Activated T-helper 17 cell treated with anti-CD3 and anti-CD28 coated beads, Interleukin-2, amount 50 U/mL, for 72 hours (primary cell): ENCODE measurements around the gene TIMM17B. TPM values are rescaled to one million over a fixed set of nuclear protein-coding genes. Genes with fewer than 3 reads are reported as not detected.

Experiments
- ATAC-seq: fragments of 150-1000 bp; cut with Tn5 transposase; replicated peaks from 2 replicates; pipeline ENCODE4 v1.10.0; 2021; ENCODE audit warnings: mild to moderate bottlenecking, moderate library complexity
- H3K27ac Mint-ChIP-seq: one replicate; pipeline ENCODE4 v1.8.0; 2022; ENCODE audit warnings: mixed read lengths
- H3K27me3 Mint-ChIP-seq: one replicate; pipeline ENCODE4 v1.8.0; 2022; ENCODE audit warnings: mixed read lengths
- H3K36me3 Mint-ChIP-seq: one replicate; pipeline ENCODE4 v1.8.0; 2022; ENCODE audit warnings: low read depth, mild to moderate bottlenecking, mixed read lengths
- H3K4me1 Mint-ChIP-seq: one replicate; pipeline ENCODE4 v1.8.0; 2022; ENCODE audit warnings: mixed read lengths
- H3K4me3 Mint-ChIP-seq: one replicate; pipeline ENCODE4 v1.8.0; 2022; ENCODE audit warnings: mild to moderate bottlenecking, mixed read lengths
- H3K9me3 Mint-ChIP-seq: one replicate; pipeline ENCODE4 v1.8.0; 2022; ENCODE audit warnings: mixed read lengths
- total RNA-seq, 2 donors: library from RNA; stranded (reverse); gene quantifications; one replicate each; pipeline ENCODE4 v1.2.3, GENCODE V29; 2022

TIMM17B gene
- 10 to 100 TPM; 54.4 to 66.3 TPM for total RNA-seq

DNA sequence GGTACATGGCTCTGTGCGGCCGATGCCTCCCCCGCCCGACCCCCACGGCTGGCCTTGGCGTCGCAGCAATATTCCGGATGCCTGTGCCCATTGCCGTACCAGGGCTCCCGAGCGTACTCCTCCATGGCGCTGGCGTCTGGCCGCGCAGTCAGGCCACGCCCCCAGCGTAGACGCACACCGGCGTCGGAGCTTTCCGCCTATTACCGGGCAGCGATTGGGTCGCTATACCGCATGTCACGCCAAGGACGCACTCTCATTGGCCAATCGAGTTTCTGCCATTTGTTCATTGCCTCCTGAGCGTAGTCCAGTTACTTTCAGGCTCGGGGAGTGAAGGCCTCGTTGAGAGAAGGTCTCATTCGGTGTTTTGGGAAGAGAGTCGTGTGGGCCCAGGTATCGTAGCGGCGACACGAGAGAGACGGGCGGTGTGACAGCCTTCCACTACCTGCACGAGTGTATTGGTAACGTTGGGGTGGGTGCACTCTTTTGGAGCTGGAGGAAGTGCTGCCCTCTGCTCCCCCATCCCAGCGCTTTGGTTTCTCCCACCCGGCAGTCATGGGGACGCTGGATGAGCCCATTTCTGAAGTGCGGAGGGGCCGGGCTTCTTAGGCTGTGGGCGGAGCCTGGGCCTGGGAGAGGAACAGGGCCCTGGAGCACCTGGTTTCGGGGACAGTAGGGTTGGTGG, at the start of gene TIMM17B, which contains the start of gene PQBP1:
Gene TIMM17B (minus strand): TSS at position 144 of the 682 bp plus-strand sequence. CDS start 19 bp downstream, at position 125.
Gene PQBP1 (plus strand): TSS at position 306 of the 682 bp plus-strand sequence. CDS start 580 bp downstream, outside the sequence.
- Mint-ChIP-seq H3K36me3 (peaks cover 49% of the 10 kb centered on the region), H3K4me1 (peaks cover 6% of the 10 kb centered on the region), H3K4me3 (peak within 1 kb of the TSS; percentile 85), H3K27me3 (no peaks in the 10 kb centered on the region), H3K27ac (peak within 1 kb of the TSS; percentile 94), H3K9me3 (no peaks in the 10 kb centered on the region)
- peak; percentile 94 for ATAC-seq

DNA sequence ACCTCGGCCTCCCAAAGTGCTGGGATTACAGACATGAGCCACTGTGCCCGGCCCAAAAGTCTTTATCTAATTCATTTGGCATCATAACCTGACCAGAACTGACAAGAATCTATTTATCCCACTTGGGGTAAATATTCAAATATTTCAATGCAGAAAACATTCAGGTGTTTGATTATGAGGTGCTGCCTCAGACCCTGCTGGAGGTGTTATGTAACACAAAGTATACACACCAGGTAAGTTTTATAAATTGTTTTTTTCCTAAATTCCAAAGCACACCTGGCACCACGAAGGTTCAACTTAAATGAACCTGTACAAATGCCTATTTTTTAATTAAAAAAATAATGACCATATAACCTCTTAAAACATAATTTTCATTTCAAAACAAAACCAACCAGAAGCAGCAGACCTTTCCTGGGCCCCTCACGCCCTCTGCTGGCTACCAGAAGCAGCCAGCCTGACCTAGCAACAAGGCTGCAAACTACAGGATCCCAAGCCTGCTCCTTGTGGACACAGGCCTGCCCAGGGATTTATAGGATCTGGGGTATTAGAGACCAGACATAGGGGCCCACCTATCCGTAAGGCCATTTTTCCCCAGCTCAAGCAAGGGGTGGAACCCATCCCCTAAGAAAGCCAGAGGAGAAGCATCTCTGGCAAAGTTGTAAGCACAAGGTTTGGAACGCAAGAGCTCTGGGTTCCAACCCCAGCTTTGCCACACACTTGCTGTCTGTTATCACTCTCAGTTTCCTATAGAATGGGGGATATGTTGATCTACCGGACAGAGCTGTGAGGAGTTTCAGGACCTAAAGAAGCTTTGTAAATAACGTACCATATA, 48.2 kb upstream of the TIMM17B start:
- Mint-ChIP-seq H3K27ac (peak overlapping the region; percentile 73), H3K4me1 (peaks cover 30% of the 10 kb centered on the region), H3K27me3 (no peaks in the 10 kb centered on the region), H3K9me3 (no peaks in the 10 kb centered on the region), H3K36me3 (peaks cover 69% of the 10 kb centered on the region), H3K4me3 (peak overlapping the region; percentile 55)
- no peak for ATAC-seq

DNA sequence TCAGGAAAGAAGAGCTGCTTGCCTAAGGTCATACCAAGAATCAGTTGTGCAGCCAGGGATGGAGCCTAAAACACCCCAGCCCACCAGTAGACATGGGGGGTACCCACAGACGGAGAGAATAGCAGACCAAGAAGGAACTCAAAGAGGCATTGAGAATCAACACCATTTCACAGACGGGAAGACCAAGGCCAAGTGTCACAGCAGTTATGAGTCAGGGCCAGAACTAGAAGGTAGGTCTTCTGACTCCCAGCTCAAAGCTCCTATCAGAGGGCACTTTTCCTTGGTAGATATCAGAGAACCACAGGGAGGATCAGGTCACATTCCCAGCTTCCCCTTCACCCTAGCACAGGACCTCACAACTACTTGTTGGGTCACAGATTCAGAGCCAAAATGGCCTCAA, 45.3 kb upstream of the TIMM17B start:
- Mint-ChIP-seq H3K27ac (peak overlapping the region; percentile 96), H3K4me3 (peak overlapping the region; percentile 93), H3K36me3 (peaks cover 85% of the 10 kb centered on the region), H3K4me1 (peaks cover 42% of the 10 kb centered on the region), H3K9me3 (no peaks in the 10 kb centered on the region), H3K27me3 (no peaks in the 10 kb centered on the region)
- ATAC-seq: peak; percentile 23

DNA sequence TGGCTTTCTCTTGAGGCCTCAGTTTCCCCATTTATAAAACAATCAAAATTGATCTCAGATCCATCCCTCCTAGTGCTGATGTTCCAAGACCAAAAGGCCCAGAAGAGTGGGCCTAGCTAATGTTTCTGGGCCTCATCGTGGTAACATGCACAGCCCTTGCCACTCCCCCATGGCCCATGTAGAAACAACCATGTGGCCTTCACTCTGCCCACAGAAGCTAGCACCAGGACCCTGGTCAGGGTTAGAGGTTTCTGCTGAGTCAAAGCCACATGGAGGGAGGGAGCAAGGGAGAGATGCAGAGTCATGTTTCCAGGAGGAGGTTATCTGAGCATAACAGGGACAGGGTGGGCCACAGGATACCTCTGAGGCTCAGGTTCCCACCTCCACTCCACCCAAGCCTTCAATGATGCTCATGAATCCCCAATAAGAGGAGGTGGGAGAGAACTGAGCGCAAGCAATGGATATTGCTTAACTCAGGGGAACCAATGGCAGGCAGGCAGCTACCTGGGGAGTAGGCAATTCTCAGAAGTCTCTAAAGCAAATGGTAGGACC, 42.9 kb upstream of the TIMM17B start:
- H3K27me3 Mint-ChIP-seq: no peaks in the 10 kb centered on the region
- H3K4me1 Mint-ChIP-seq: peaks cover 41% of the 10 kb centered on the region
- H3K27ac Mint-ChIP-seq: peak overlapping the region; percentile 96
- H3K4me3 Mint-ChIP-seq: peak overlapping the region; percentile 93
- peaks cover 91% of the 10 kb centered on the region for H3K36me3 Mint-ChIP-seq
- H3K9me3 Mint-ChIP-seq: no peaks in the 10 kb centered on the region
- no peak for ATAC-seq

DNA sequence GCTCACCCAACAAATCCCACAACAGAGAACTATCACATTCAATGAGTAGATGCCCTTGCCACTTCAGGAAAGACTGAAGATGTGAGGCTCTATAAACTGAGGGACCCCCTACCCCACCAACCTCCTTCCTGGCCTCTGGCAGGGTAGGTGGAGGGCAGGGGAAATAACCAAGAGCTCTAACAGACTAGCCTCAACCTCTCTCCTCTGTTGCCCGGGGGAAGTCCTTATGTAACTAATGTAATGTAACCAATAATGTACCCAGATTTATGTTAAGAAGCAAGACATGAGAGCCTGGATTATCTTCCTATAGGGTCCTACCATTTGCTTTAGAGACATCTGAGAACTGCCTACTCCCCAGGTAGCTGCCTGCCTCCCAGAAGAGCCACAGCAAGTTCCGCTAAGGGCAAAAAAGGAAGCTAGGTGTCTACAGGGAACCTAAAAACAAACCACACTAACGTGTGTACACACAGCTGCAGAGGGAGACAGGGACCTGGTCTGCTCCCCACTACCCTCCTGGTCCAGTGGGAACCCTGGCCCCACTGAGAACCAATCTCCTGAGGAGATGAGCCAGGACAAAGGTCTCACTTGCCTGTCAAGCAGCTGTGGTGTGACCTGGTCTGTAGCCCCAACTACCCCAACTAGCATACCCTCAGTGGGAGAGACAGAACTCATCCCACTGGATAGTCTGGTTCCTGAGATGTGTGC, 42.1 kb upstream of the TIMM17B start:
- peaks cover 98% of the 10 kb centered on the region for H3K36me3 Mint-ChIP-seq
- no peaks in the 10 kb centered on the region for H3K27me3 Mint-ChIP-seq
- peak overlapping the region; percentile 96 for H3K27ac Mint-ChIP-seq
- ATAC-seq: no peak
- no peaks in the 10 kb centered on the region for H3K9me3 Mint-ChIP-seq
- peaks cover 46% of the 10 kb centered on the region for H3K4me1 Mint-ChIP-seq
- peak overlapping the region; percentile 93 for H3K4me3 Mint-ChIP-seq

DNA sequence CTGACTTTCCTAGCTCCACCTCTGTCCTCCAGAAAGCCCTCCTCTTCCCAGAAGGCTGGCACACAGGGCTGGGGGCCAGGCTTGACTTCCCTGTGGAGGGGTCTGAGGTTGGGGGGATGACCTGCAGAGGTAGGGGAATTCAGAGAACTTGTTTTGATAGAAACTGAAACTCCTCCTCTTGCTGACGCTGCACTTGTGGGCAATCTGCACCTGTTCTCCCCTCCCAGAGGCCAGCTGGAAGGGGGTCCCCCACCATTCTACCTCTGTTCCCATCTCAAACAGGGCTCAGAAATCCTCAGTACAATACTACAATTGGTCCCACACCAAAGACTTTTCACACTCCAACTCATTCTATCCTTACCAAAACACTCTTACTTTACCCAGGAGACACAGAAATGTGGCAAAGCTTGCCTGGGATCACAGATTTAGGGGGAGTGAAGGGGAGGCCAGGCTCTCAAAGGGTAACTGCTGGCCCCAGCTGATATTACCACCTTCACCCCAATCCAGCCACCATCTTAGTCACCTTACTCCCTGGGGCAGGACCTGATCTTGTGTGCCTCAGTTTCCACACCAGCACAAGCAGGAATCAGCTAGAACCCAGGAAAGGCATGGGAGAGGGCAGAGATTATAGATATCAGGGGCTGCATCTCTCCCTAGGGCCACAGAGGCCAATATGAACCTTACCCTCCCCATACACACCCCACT, 41.3 kb upstream of the TIMM17B start:
- Mint-ChIP-seq H3K27ac (peak overlapping the region; percentile 96), H3K4me3 (peak overlapping the region; percentile 93), H3K36me3 (peaks cover 98% of the 10 kb centered on the region), H3K4me1 (peaks cover 49% of the 10 kb centered on the region), H3K9me3 (no peaks in the 10 kb centered on the region), H3K27me3 (no peaks in the 10 kb centered on the region)
- ATAC-seq: peak; percentile 53

DNA sequence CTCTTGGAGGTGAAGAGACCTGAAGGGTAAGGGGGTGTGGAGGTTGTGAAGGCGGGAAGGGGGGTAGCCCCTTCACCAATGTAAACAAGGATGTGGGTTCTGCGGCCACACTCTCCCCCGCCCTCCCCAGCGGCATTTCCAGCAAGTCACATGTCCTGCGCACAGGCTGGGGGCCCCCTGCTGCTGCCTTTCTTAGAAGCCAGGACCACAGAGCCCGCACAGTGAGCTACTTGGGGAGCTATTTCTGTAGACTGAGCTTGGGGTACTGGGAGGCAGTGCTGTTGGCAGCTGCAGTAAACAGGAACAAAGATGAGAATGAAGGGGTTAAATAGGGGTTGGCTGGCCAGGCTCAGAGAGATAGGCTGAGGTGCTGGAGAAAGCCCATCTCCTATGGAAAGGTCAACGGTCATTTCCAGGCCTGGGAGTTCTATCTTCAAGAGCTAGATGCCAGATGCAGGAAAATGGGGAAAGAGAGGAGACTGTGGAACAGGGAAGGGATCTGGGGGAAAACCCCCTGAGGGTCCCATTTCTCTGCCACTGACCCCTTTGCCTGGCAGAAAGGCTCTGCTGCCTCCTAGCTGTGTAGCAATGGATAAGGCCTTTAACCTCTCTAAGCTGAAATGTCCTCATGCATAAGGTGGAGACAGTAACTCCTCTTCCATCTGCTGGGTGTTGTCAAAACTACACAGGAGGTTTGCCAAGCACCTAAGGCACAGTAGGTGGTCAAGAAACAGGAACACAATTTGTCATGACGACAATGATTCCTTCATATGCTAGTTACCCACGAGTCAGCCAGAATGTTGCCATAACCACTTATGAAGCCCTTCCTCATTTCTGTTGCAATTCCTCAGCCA, 39.7 kb upstream of the TIMM17B start:
- Mint-ChIP-seq H3K27ac (peak overlapping the region; percentile 96), H3K27me3 (no peaks in the 10 kb centered on the region), H3K36me3 (peaks cover 96% of the 10 kb centered on the region), H3K4me3 (peak overlapping the region; percentile 93), H3K4me1 (peaks cover 44% of the 10 kb centered on the region), H3K9me3 (no peaks in the 10 kb centered on the region)
- peak; percentile 61 for ATAC-seq

DNA sequence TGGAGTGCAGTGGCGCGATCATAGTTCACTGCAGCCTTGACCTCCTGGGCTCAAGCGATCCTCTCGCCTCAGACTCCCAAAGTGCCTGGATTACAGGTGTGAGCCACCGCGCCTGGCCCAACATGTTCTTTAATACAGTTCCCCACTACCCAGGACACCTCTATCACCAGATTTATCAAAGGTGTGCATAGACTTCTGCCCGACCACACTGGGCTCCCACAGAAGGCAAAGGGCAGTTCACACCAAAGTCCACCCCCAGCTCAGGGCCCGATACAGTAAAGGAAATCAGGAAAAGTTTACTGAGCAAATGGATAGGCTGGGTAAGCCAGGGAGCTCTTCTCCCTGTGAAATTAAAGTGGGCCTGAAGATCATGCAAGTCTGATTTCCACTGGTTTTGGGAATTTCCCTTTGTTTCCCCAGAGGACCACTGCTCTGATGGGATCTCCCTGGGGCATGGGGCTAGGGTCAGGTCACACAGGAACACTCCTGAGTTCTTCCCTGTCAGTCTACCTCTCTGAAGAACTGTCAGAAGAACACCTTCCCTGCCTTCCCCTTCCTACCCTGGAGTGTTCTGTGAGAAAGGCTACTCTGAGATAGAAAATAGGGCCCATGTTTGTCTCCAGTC, 39.0 kb upstream of the TIMM17B start:
- peak overlapping the region; percentile 96 for H3K27ac Mint-ChIP-seq
- H3K36me3 Mint-ChIP-seq: peaks cover 88% of the 10 kb centered on the region
- peaks cover 37% of the 10 kb centered on the region for H3K4me1 Mint-ChIP-seq
- no peaks in the 10 kb centered on the region for H3K27me3 Mint-ChIP-seq
- no peaks in the 10 kb centered on the region for H3K9me3 Mint-ChIP-seq
- ATAC-seq: peak; percentile 4
- H3K4me3 Mint-ChIP-seq: peak overlapping the region; percentile 93

DNA sequence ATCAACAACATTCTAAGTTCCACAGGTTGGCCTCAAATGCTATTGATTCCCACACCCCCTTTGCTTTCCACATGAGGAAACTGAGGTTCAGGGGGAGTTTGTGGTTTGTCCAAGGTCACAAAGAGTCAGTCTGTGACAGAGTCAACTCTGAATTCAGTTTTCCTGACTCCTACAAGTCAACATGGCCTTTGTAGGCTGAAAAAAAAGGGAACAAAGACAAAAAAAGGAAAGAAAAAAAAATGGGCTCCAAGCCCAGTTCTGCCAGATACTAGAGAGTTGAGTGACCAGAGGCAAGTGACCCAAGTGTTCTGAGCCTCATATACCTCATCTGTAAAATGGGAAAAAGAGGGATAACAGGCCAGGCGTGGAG, 37.7 kb upstream of the TIMM17B start:
- ATAC-seq: no peak
- H3K27me3 Mint-ChIP-seq: no peaks in the 10 kb centered on the region
- peak overlapping the region; percentile 93 for H3K4me3 Mint-ChIP-seq
- peaks cover 89% of the 10 kb centered on the region for H3K36me3 Mint-ChIP-seq
- peak overlapping the region; percentile 96 for H3K27ac Mint-ChIP-seq
- no peaks in the 10 kb centered on the region for H3K9me3 Mint-ChIP-seq
- peaks cover 36% of the 10 kb centered on the region for H3K4me1 Mint-ChIP-seq

DNA sequence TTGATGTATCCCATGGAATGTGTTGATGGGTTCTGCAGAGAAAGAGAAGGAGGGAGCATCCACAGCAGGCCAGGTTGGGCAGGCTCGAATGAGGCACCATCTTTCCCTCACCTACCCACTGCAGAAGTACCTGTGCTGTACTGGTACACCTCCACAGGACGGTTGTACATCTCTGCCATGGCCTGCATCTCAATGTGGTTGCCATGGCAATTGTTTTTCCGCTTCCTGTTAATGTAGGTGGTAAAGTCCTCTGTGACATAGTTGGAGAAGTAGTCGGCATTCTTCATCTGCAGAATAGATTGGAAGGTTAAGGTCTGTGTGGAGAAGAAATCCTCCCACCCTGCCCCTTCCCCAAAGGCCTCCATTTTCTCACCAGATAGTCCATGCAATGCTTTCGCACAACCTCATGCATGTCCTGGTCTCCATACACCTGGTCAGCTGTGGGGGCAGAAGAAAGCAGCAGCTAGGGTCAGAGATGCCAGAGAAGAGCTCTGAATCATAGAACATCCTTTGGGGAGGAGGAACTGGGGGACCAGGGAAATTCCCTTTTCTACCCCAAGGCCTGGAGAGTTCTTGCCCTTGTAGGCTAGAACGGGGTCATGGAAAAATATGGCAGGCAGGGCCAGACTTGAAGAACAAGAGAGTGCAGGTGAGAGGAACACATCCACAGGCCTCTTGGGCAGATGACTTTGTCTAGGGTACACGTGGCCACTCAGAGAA, 37.2 kb upstream of the TIMM17B start:
- peaks cover 36% of the 10 kb centered on the region for H3K4me1 Mint-ChIP-seq
- peaks cover 89% of the 10 kb centered on the region for H3K36me3 Mint-ChIP-seq
- H3K9me3 Mint-ChIP-seq: no peaks in the 10 kb centered on the region
- peak overlapping the region; percentile 96 for H3K27ac Mint-ChIP-seq
- ATAC-seq: peak; percentile 21
- H3K4me3 Mint-ChIP-seq: peak overlapping the region; percentile 93
- H3K27me3 Mint-ChIP-seq: no peaks in the 10 kb centered on the region

DNA sequence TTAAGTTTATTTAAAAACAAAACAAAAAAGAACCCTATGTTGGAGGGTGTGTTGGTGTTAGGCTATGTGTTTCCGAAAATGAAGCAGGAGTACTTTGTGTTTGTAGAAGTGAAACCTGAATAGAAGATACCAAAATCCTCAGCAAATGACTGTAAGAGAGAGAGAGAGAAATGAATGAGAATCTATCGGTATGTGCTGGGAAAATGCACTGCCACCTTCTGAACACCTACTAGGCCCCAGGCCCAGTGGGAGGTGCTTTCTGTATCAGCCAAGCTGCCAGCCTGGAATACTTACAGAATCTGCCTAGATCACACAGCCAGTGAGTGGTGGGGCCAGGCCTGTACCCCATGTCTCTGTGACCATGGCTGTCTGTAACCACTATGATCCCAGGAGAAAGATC, 36.2 kb upstream of the TIMM17B start:
- Mint-ChIP-seq H3K4me1 (peaks cover 28% of the 10 kb centered on the region), H3K4me3 (peak overlapping the region; percentile 93), H3K9me3 (no peaks in the 10 kb centered on the region), H3K27ac (peak overlapping the region; percentile 96), H3K27me3 (no peaks in the 10 kb centered on the region), H3K36me3 (peaks cover 88% of the 10 kb centered on the region)
- peak; percentile 17 for ATAC-seq

DNA sequence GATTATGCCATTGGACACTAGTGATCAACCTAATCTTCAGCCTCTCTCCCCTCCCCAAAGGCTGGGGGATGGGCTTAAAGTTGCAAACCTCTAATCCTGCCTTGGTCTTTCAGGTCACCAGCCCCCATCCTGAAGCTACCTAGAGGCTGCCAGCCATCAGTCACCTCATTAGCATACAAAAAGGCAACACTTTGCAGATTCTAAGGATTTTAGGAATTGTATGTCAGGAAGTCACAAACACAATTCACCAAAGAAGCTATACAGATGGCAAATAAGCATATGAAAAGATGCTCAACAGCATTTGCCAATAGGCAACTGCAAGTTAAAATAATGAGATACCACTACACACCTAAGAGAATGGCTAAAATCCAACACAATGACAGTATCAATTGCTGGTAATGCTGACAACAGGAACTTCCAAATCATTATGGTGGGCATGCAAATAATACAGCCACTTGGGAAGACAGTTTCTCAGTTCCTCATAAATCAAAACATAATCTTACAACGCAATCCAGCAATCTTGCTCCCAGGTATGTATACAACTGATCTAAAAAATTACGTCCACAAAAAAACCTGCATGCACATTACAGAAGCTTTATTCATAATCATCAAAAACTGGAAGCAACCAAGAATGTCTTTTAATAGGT, 30.3 kb upstream of the TIMM17B start:
- Mint-ChIP-seq H3K9me3 (no peaks in the 10 kb centered on the region), H3K4me3 (no peak overlapping the region), H3K27ac (no peak overlapping the region), H3K4me1 (peaks cover 14% of the 10 kb centered on the region), H3K27me3 (no peaks in the 10 kb centered on the region), H3K36me3 (peaks cover 88% of the 10 kb centered on the region)
- no peak for ATAC-seq
